GM19238 (cell line): ENCODE results near the gene TRMO.

Experiments used
- DNase-seq: peaks from one replicate; pipeline ENCODE4 v3.0.0; 2011; ENCODE audit warnings: low spot score; ENCODE audit not compliant: insufficient read length

The TRMO gene

DNA sequence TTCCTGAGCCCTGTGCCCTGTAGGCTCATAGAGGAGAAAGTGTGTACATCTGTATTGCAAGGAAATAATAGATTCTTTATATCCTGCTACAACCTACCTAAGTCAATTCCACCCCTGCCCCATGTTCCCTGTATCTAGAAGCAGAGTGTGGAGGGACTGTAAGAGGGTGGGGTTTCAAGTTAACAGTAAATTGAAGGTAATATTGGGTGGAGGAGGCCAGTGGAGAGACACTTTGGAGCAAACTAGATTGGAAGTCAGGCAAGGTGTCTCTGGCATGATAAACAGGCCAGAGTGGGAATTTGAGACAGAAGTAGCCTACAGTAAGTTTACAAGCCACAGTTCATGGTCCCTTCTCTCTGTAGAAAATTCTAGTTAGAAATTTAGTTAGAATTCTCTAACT is 17.9 kb upstream of the TRMO start:
- no peak for DNase-seq

DNA sequence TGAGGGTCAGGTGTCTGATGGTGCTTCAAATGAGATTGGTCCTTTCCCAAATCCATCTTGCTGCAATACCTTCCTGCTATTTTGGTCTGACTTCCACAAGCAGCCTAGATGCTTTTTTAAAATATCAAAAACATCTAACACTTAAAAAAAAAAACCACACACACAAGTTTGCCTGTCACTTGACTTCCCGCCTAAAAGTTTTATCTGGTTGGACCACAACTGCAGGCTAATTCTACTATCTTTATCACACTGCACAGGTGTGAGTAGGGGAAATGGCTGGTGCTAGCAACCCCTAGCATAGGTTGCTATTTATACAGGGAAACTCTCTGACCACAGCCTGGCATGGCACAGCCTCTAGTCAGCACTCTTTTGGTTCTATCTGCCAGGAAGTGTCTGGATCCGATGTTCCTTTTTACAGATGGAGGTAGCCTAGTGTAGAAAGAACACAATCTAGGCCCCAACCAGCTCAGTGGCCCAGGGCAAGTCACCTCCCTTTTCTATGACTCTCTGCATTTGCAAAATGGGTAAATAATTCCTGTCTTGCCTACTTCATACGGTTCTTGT is 15.9 kb upstream of the TRMO start, which contains the start of gene HEMGN:
HEMGN (minus strand) TSS at position 92 of the 564 bp plus-strand sequence; CDS start at position 56, 36 bp downstream.
- no peak for DNase-seq

DNA sequence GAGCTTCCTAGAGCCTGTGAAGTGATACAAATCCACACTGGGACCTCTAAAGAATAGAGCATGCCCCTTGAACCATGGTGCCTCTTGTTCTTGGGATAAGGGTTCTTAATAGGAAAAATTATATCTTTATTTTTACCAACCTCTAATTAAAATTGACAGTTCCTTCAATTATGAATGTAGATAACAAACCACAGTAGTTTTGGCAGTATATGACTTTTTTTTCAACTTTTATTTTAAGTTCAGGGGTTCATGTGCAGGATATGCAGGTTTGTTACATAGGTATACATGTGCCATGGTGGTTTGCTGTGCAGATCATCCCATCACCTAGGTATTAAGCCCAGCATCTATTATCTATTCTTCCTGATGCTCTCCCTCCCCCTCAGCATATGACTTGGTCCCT is 14.7 kb upstream of the TRMO start:
- DNase-seq = no peak

DNA sequence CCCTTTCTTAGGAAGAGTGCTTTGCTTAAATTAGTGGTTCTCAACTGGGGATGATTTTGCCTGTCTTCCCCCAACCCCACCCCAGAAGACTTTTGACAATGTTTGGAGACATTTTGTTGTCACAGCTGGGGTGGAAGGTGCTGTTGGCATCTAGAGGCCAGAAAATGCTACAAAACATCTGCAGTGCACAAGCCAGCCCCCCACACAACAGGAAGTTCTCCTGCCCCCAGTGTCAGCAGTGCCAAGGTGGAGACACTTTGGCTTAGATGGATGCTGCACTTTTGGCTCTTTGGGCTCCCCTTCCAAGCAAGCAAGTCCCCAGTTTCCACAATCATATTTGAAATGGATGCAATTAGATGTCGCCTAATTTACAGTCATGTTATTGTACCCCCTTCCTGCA is 13.0 kb upstream of the TRMO start:
- DNase-seq = no peak

DNA sequence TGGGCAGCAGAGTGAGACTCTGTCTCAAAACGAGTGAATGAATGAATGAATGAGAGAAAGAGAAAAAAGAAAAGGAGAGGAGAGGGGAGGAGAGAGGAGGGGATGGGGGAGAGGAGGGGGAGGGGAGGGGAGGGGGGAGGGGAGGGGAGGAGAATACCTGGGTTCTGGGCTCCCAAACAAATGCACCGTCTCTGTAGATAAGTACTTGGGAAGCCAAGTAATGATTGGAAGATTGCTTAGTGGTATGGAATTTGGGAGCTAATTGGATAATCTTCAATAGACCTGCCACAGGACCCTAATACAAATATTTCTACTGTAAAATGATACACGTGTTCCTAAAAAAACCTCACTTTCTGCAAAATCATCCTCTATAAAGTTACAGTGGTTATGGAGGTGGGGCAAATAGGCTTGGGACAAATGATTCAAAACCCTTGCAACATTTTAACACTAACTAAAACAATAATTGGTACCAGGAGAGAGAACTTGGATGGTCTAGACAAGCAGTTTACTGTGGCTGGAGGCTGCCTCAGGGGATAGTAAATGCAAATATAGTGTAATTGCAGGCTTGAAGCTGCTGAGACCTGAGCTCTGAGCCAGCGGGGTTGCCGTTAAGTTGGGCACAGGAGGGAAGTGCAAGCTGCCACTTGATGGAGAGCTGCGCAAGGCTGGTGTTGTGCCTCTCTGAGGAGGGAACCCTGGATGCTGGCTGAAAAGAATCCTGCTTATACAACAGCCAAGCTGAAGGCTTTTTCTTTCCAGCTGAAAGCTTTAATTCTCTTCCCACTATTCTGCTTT is 12.2 kb upstream of the TRMO start:
- no peak for DNase-seq

DNA sequence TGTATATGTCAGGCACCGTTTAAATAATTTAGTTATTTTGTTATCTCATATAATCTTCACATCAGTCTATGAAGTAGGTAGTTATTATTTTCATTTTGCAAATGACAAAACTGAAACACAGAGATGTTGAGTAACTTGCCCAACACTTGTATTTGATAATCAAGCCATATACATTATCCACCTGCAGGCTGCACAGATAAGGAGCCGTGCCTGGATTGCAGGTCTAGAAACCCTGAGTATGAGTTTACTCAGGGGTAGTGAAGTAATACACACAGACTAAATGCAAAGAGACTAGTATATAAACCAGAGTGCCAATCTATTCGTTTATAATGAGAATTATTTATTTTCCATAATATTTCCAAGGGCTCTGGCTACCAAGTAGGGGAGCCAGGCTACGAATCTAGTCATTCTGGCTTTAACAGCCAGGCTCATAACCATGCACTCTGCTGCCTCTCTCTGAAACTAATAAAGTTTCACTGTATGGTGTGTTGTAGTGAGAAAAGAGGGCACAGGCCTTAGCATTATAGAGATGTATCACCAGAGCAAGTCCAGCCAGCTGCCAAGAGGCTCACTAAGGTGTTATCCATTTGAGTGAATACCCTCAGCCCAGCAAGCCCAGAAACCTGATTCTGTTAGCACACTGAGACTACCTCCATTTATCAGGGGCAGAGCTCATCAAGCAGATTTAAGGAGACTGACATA is 11.1 kb upstream of the TRMO start:
- DNase-seq = no peak

DNA sequence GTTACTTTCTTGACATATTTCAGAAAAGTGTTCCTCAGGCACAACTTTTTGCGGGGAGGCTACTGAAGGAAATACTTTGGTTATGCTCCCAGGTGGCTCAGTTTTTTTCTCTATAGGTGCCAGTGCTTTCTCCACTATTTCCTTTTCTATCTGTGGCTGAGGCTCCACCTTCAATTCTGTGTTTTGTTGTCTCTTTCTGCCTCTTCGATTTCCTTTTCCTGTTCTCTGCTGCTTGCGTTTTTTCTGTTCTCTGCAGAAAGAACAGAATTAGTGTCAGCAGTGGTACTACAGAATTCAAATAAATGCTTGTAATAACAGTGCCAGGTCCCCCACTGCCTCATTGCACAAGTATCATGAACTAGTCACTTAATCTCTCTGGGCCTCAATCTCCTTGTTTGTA is 8.7 kb upstream of the TRMO start:
- DNase-seq = no peak

DNA sequence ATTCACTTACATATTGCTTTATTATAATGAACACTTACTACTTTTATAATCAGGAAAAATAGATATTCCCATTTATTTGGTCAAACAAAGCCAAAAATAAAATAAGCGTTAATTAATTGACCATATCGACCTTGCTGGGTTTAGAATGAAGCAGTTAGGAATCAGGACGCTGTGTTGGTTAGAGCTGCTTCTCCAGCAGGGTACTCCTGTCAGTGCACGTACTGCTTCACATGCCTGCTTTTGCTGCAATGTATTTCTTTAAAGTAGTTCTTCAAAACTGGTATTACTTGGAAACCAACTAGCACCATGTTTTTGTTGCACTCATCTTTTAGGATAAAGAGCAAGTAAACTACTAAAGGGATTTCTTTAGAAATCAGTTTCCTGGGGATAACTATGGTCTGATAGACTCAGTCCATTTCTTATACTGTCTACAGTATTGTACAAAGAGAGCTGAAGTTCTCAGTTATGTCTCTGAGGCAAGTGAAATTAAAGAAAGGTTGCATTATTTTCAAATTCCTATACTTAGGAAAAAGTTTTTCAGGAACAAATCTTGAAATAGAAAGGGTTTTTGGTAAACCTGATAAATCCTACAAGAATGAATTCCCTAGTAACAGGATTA is 6.8 kb upstream of the TRMO start:
- no peak for DNase-seq

DNA sequence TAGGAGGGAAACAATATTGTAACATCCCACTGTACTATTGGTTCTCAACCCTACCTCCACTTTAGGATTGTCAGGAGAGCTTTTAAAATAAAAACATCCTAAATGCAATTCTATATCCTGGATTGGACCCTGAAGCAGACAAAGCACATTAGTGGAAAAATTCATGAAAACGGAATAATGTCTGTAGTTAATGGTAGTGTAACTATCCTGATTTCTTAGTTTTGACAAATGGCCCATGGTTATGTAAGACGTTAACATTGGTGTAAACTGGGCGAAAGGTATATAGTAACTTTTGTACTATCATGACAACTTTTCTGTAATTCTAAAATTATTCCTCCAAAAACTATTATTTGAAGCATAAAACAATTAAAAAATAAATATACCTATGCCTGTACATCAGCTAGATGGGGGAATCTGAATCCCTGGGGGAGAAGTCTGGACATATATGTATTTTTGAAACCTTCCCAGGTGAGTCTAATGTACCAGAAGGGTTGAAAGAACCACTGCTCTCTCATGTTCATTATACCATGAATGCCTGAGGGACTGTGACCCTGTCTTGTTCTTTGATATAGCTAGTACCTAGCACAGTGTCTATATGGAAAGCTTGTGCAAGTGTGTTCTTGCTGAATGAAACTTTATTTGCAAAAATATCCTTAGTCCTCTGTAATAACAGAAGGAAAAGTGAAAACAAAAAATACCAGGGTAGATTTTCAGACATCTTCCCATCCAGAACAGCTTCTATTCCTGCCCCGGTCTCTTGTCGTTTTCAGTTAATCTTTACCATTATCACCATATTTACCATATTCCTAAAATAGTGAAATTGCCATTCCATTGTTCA is 3.4 kb upstream of the TRMO start:
- DNase-seq = no peak

DNA sequence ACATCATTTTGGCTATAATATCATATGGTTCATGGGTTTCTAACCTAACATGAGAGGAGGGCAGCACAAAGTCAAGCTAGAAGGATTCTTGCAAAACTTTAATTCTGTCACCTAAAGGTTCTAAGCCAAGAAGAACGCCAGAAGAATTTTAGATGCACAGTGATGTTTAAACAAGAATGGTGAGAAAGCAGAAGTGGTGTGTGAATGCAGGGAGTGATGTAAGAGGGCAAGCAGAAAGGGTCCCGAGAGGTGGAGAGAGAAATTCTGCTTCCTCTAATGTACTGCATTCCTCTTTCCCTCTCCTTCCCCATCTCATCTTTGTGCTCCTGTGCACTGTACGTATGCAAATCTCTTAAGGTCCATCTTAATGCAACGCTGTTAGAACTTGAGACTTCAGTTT is 2.1 kb upstream of the TRMO start:
- no peak for DNase-seq

DNA sequence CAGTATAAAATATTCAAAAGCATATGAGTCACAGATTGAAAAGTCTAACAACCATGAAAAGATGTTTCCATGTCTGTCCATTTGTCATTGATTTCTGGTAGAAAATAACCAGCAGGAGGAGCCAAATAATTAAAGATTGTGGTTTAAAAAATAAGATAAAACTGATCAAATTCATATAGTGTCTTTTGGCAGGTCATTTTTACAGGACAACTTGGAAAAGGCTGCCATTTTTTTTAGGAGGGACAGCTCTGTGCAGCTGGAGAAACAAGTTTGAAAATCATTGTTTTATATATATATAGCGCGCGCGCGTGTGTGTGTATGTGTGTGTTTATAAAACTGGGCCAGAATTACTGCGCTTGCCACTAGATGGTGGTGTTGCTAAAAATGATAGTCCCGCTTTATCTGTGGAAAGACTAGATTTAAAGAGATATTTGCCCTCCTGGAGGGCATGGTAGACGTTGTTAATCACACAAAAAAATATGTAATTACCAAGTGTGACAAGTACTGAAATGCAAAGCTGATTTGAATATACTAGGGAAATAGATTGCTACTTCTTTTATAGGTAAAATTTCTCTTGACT is 1.3 kb upstream of the TRMO start:
- no peak for DNase-seq

DNA sequence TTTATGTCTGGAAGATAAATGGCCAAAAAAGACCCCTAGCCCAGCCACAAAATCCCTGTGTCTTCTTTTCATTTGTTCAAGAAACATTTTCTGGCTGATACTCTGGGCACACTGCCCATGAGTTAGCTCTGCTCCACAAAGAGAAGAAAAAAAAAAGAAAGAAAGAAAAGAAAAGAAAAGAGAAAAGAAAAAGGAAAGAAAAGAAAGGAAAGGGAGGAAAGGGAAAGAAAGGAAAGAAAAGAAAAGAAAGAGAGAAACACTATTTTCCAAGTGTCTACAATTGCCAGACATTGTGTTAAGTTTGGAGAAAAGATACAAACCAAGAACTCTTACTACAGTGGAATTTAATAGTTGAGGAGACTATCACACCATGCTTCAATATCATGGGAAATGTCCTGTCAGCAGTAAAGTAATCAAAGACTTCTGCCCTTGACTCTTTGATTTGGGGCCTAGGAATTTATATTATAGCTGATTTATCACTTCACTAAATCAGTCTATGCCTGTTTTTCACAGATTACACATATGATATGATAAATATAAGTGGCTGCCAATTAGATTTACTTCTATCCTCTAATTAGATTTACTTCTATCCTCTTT is 3.0 kb downstream of the TRMO start:
- DNase-seq = no peak

DNA sequence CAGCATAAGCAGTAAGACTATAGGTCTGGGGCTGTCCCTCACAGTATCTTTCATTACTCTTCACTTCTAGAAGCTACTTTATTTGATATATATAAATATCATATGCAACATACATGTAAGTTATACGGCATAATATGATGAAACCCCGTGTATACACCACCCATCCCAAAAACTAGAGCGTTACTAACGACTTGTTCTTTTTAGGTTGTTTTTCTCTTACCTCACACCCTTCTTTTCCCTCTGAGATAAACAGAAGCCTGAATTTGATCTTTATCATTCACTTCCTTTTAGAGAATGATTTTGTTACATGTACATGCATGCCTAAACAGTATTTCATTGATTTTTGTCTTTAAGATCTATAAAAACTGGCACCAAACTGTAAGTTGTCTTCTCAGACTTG is 3.7 kb downstream of the TRMO start:
- no peak for DNase-seq

DNA sequence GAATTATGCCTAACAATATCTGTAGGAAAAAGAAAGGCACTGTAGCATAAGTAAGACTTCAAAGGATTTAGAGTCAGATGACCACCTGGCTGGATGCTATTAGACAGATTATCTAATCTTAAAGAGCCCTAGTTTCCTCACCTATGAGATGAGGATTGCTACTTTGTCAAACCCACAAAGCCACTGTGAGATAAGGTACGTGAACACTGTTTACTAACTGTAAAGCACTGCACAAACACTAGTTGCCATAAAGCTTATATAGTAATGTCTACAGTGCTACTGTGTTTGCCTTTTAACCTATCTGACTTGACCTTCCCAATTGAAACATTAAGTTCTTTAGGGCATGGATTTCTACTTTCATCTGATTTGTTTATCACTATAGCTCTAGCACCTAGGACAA is 10.3 kb downstream of the TRMO start:
- no peak for DNase-seq

DNA sequence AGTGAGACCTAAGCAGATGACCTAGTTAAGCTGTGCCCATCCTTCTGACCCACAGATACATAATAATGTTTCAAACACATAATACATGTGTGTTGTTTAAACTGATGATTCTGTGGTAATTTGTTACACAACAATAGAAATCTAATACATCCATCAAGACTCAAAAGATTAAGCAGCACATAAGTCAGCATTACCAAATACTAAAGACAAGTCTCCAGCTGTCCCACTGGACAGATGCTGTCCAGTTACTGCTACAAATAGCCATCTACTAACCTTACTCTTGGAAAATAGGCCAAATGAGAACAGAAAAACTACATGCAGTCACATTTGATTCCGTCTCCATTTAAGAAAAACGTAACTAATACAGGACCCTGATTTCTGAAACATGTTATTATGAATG is 10.8 kb downstream of the TRMO start:
- DNase-seq = no peak

DNA sequence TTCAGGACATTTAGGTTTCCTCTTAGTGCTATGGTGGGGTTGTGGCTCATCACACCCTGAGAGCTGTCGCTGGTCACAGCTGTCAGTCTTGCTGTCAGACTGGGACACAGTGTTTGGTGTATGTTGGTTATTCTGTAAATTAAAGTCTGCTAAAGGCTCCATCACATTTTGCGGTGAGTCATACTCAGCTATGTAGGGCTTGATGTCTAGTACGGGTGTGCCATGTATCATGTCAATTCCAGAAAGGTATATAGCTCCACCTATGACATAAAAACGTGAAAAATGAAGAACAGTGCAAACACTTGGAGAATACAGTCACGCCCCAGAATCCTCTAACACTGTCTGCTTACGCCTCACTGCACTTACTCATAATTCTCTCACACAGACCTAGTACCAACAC is 11.9 kb downstream of the TRMO start:
- DNase-seq = no peak

DNA sequence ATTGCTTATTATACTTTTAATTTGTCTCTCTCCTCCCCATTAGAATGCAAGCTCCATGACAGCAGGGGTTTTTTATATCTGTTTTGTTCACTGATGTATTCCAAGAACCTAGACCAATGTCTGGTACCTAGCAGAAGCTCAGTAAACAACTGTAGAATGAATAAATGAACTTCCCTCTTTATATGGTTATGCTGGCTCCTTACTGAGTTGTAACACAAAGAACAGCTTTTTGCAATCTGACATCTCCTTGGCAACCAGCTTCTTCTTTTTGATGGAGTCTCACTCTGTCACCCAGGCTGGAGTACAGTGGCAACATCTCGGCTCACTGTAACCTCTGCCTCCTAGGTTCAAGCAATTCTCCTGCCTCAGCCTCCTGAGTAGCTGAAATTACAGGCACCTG is 13.6 kb downstream of the TRMO start:
- DNase-seq = no peak

DNA sequence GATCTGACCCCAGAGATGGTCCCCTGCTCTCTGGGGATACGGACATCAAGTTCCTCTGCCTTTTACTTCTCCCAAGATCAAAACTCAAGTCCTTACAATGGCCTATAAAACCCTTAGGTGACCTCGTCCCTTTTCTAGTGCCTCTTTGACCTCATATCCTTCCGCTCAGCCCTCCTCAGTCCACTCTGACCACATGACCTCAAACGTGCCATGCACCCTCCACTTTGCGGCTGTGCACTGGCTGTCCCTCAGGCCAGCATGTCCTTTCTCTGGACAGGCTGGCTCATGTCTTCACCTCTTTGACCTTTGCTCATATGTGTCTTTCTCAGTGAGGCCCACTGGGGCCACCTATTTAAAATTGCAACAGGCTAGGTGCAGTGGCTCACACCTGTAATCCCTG is 14.7 kb downstream of the TRMO start:
- DNase-seq = no peak

DNA sequence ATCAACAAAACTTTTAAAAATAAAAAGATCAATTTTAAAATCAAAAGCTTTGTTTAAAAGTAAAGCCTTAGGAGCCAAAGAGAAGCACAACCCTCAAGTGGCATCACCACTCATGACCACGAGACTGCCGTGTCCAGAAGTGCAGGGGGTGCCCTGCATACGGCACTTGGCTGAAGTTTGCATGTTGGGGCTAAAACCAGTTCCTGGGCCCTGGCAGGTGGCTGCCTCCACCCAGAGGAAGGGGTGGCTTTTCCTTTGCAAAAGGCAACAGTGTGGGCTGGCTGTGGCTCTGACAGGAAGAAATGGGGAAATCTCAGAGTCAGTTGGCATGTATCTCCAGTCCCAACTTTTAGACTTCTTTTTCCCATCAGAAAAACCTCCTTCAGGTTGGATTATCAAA is 15.3 kb downstream of the TRMO start:
- DNase-seq = no peak

DNA sequence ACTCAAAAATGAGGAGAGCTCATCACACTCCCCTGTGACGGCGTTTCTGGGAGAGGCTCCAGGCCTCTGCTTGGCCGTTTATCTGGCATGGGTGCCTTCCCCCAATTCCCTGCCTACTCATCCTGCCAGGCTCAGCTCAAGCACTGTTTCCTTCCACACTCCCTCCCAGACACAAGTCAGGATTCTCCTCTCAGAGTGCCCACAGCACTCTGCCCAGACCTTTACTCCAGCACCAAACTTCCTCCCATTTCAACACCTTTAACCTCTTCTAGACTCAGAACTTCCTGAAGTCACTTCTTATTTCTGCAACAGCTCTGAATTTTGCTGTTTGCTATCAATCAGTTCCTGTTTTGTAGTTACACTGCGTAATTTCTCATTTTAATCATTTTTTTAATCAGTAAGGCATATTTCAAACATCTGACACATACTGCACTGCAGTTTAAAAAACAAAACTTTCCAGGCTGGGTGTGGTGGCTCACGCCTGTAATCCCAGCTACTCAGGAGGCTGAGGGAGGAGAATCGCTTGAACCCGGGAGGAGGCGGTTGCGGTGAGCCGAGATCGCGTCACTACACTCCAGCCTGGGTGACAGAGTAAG is 16.0 kb downstream of the TRMO start:
- no peak for DNase-seq
